ENCODE results near the gene INHBA.
A peak's percentile ranks its signal among the peaks of the same experiment; 100 is the strongest.

INHBA gene

DNA sequence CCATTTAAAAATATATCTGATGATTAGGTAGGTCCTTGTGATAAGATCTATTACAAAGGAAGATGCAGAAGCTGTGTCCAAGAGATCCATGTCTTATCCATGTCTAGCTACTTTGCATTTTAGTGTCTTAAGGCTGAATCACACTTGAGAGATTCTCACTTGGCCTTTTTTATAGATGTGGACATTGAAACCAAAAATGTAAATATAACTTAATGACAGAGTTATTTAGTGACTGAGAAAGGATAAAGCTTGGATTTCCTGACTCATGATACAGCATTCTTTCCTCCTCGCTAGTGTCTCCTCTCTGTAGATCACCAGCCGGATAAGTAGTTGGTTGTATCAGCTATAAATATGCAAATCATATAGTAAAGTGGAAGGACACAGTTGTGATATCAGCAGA is 23.3 kb downstream of the INHBA start:
- no peaks in the 10 kb centered on the region for H3K4me1 ChIP-seq (ENCODE audit: control insufficient read depth, insufficient read depth, low read length)
- no peaks in the 10 kb centered on the region for H3K9me3 ChIP-seq (replicated peaks; ENCODE audit: low read length)
- no peak overlapping the region for H3K9ac ChIP-seq (ENCODE audit: low read depth, low read length)
- no peaks in the 10 kb centered on the region for H3K36me3 ChIP-seq (ENCODE audit: insufficient read depth, low read length)
- H3K4me2 ChIP-seq (ENCODE audit: low read length), result no peak overlapping the region
- H3K27me3 ChIP-seq (ENCODE audit: control insufficient read depth, insufficient read depth, low read length), result no peaks in the 10 kb centered on the region
- H3K4me3 ChIP-seq (ENCODE audit: low read length), result no peak overlapping the region

DNA sequence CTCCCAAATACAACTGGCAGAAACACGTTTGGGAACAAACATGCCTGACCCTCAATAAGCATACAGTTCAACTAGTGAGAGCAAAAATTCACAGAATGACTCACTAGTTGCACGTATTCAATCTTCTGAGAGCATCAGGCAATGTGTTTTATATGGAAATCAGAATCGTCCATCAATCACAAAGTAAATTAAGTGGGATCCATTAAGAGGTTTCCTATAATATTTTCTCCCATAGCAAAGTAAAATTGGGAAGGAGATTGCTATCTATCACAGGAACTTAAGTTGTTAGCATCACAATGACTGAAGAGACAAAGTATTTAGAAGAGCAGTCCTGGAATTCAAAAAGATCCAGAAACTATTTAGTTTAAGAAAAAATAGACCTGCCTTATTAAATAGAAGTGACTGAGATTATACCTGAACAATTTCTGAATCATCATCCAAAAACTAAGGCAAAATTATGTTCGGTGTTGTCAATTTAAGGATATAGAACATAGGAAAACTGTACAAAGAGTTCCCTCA is 28.3 kb downstream of the INHBA start:
- Histone ChIP-seq H3K9me3 (replicated peaks; ENCODE audit: low read length) (no peaks in the 10 kb centered on the region), H3K27me3 (ENCODE audit: control insufficient read depth, insufficient read depth, low read length) (no peaks in the 10 kb centered on the region), H3K9ac (ENCODE audit: low read depth, low read length) (no peak overlapping the region), H3K4me2 (ENCODE audit: low read length) (no peak overlapping the region), H3K4me3 (ENCODE audit: low read length) (no peak overlapping the region), H3K4me1 (ENCODE audit: control insufficient read depth, insufficient read depth, low read length) (no peaks in the 10 kb centered on the region), H3K36me3 (ENCODE audit: insufficient read depth, low read length) (no peaks in the 10 kb centered on the region)

DNA sequence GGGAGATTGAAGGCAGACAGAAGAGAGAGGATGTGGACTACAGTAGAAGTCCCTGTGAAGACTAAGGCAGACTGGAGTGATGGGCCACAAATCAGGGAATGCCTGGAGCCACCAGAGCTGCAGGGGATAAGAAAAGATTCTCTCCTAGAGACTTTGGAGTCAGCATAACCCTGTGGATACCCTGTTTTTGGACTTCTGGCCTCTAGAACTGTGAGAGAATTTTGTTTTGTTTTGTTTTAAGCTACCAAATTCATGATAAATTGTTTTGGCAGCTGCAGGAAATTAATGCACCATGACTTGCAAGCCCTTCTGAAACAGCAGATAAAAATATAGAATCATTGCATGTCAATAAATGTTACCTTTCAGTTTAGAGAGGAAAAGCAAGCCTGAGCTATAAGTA is 41.3 kb downstream of the INHBA start:
- Histone ChIP-seq H3K36me3 (ENCODE audit: insufficient read depth, low read length) (no peaks in the 10 kb centered on the region), H3K4me2 (ENCODE audit: low read length) (no peak overlapping the region), H3K4me3 (ENCODE audit: low read length) (no peak overlapping the region), H3K27me3 (ENCODE audit: control insufficient read depth, insufficient read depth, low read length) (no peaks in the 10 kb centered on the region), H3K9me3 (replicated peaks; ENCODE audit: low read length) (no peaks in the 10 kb centered on the region), H3K4me1 (ENCODE audit: control insufficient read depth, insufficient read depth, low read length) (peaks cover 5% of the 10 kb centered on the region), H3K9ac (ENCODE audit: low read depth, low read length) (no peak overlapping the region)

DNA sequence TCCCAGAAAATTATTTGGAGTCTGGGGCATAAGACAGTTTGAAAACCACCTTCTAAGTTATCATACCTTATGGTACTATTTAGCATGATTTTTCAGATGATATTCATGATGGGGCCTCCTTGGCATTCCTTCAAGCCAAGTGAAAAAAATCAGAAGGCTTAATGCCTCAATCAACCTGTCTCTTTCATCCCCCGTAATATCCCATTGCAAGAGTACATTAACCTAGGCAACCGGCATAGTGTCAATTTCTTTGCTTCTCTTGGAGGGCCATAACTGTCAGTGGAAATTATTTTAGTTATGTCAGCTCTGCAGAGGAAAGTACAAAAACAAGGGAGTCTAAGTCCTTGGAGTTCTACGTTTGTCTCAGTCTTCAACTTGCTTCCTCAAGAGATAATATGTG is 43.4 kb downstream of the INHBA start:
- no peak overlapping the region for H3K4me3 ChIP-seq (ENCODE audit: low read length)
- no peak overlapping the region for H3K4me2 ChIP-seq (ENCODE audit: low read length)
- no peaks in the 10 kb centered on the region for H3K27me3 ChIP-seq (ENCODE audit: control insufficient read depth, insufficient read depth, low read length)
- H3K4me1 ChIP-seq (ENCODE audit: control insufficient read depth, insufficient read depth, low read length), result peaks cover 10% of the 10 kb centered on the region
- no peak overlapping the region for H3K9ac ChIP-seq (ENCODE audit: low read depth, low read length)
- H3K9me3 ChIP-seq (replicated peaks; ENCODE audit: low read length), result no peaks in the 10 kb centered on the region
- H3K36me3 ChIP-seq (ENCODE audit: insufficient read depth, low read length), result no peaks in the 10 kb centered on the region

DNA sequence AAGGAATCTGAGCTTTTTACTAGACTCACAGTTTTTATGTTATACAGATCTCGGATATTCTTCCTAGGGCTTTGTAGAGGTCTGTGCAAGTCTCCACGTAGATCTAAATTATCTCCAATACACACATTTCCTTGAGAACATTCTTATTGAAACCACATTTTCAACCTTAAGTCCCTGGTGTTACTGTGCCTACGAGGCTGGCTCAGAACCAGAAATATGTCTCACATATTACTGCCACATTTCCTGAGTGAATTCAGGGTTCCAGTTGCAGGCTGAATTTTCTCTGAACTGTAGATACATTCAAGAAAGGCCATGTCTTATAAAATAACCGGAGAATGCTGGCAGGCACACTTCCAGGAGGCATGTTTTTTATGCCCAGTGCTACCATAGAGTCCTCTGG is 46.5 kb downstream of the INHBA start:
- no peak overlapping the region for H3K9ac ChIP-seq (ENCODE audit: low read depth, low read length)
- H3K27me3 ChIP-seq (ENCODE audit: control insufficient read depth, insufficient read depth, low read length), result no peaks in the 10 kb centered on the region
- H3K36me3 ChIP-seq (ENCODE audit: insufficient read depth, low read length), result no peaks in the 10 kb centered on the region
- no peaks in the 10 kb centered on the region for H3K9me3 ChIP-seq (replicated peaks; ENCODE audit: low read length)
- H3K4me2 ChIP-seq (ENCODE audit: low read length), result peak overlapping the region; percentile 21
- H3K4me3 ChIP-seq (ENCODE audit: low read length), result no peak overlapping the region
- peaks cover 7% of the 10 kb centered on the region for H3K4me1 ChIP-seq (ENCODE audit: control insufficient read depth, insufficient read depth, low read length)

DNA sequence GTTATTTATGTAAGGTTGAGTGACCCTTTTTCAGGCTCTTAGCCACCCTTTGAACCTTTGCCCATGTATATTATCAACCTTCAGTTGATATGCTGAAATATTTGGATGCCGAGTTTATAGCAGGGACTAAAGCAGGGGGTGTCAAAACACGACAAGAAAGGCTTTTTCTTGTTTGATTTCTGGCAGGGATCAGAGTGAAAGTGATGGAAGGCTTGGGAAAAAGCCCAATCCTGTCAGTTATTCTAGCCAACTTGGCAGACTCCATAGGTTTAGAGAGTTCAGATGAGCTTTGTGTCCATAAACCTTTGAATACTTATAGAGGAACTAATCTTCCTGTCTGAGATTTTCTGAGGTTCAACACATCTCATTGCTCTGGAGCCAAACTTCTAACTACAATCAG is 47.5 kb downstream of the INHBA start:
- Histone ChIP-seq H3K4me2 (ENCODE audit: low read length) (no peak overlapping the region), H3K27me3 (ENCODE audit: control insufficient read depth, insufficient read depth, low read length) (no peaks in the 10 kb centered on the region), H3K4me3 (ENCODE audit: low read length) (no peak overlapping the region), H3K36me3 (ENCODE audit: insufficient read depth, low read length) (no peaks in the 10 kb centered on the region), H3K4me1 (ENCODE audit: control insufficient read depth, insufficient read depth, low read length) (peaks cover 6% of the 10 kb centered on the region), H3K9me3 (replicated peaks; ENCODE audit: low read length) (no peaks in the 10 kb centered on the region), H3K9ac (ENCODE audit: low read depth, low read length) (no peak overlapping the region)

DNA sequence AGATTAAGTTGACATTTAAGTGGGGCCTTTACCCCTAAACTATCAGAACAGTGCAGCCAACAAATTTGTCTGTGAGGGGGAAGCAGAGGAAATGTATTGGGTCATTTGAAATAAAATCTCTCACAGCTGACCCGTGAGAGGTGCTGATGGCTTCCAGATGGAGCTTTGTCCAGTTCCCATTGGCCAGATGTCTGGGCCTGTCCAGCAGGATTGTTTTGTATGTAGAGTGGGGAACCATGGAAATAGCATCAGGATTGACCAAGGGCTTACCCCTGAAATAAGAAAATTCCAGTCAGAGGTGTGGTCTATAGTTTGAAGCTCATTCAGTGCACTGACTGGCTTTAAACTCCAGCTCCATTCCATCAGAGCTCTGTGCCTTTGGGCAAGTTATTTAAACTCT is 50.6 kb downstream of the INHBA start:
- Histone ChIP-seq H3K9ac (ENCODE audit: low read depth, low read length) (no peak overlapping the region), H3K4me2 (ENCODE audit: low read length) (no peak overlapping the region), H3K4me3 (ENCODE audit: low read length) (no peak overlapping the region), H3K9me3 (replicated peaks; ENCODE audit: low read length) (no peaks in the 10 kb centered on the region), H3K27me3 (ENCODE audit: control insufficient read depth, insufficient read depth, low read length) (no peaks in the 10 kb centered on the region), H3K4me1 (ENCODE audit: control insufficient read depth, insufficient read depth, low read length) (peaks cover 6% of the 10 kb centered on the region), H3K36me3 (ENCODE audit: insufficient read depth, low read length) (no peaks in the 10 kb centered on the region)

DNA sequence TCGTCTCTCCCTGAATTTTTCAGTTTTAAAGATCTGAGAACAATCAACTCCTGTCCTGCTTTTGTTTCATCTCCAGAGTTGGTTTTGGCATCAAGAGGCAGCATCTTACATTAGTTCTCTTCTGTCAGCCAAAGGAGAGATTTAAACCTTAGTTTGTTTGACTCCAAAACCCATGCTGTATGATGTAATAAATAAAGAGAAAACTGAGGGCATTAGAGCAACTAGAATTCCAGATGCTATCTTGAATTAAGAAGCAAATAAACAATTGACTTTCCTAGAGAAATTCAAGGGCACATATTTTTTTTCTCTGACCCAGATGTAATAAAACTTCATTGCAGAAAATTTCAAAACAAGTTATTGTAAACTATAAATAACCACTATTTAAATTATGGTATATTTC is 54.4 kb downstream of the INHBA start:
- H3K9me3 ChIP-seq (replicated peaks; ENCODE audit: low read length), result no peaks in the 10 kb centered on the region
- no peak overlapping the region for H3K9ac ChIP-seq (ENCODE audit: low read depth, low read length)
- H3K27me3 ChIP-seq (ENCODE audit: control insufficient read depth, insufficient read depth, low read length), result no peaks in the 10 kb centered on the region
- no peaks in the 10 kb centered on the region for H3K4me1 ChIP-seq (ENCODE audit: control insufficient read depth, insufficient read depth, low read length)
- no peaks in the 10 kb centered on the region for H3K36me3 ChIP-seq (ENCODE audit: insufficient read depth, low read length)
- no peak overlapping the region for H3K4me2 ChIP-seq (ENCODE audit: low read length)
- no peak overlapping the region for H3K4me3 ChIP-seq (ENCODE audit: low read length)

DNA sequence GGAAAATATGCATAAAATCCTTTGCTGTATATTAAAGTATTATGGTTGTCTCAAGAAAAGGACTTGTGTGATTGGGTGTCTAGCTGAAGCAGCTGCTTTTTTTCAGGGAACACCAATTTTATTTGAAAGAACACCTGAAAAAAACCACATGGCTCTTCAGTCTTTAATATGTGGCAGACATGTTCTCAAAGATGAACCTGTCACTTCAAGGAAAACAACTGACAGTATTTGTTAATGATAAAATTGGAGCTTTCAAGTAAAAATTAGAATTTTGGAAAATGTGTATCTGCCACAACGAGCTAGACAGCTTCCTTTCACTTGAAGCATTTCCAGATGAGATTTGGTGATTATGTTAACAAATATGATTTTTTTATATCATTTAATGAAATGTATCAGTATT is 59.3 kb downstream of the INHBA start:
- Histone ChIP-seq H3K36me3 (ENCODE audit: insufficient read depth, low read length) (no peaks in the 10 kb centered on the region), H3K4me3 (ENCODE audit: low read length) (no peak overlapping the region), H3K27me3 (ENCODE audit: control insufficient read depth, insufficient read depth, low read length) (no peaks in the 10 kb centered on the region), H3K4me1 (ENCODE audit: control insufficient read depth, insufficient read depth, low read length) (peaks cover 2% of the 10 kb centered on the region), H3K9ac (ENCODE audit: low read depth, low read length) (no peak overlapping the region), H3K4me2 (ENCODE audit: low read length) (no peak overlapping the region), H3K9me3 (replicated peaks; ENCODE audit: low read length) (no peaks in the 10 kb centered on the region)

DNA sequence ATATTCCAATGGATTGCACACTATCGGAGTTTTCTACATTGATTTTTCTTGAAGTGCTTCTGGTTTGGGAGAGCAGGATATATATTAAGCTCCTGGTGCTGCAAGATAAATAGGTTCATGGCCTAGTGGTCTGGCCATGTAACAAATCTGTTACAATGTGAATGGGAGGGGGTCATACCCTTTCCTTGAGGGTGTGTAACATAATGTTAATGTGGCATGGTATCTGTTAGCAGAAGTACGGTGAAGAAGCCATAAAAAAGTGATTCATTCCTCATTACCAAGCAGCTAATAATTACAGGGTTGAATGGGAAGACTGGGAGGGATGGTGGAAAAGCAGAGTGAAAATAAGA is 61.2 kb downstream of the INHBA start:
- Histone ChIP-seq H3K4me3 (ENCODE audit: low read length) (no peak overlapping the region), H3K36me3 (ENCODE audit: insufficient read depth, low read length) (no peaks in the 10 kb centered on the region), H3K4me1 (ENCODE audit: control insufficient read depth, insufficient read depth, low read length) (peaks cover 2% of the 10 kb centered on the region), H3K4me2 (ENCODE audit: low read length) (no peak overlapping the region), H3K9me3 (replicated peaks; ENCODE audit: low read length) (no peaks in the 10 kb centered on the region), H3K27me3 (ENCODE audit: control insufficient read depth, insufficient read depth, low read length) (no peaks in the 10 kb centered on the region), H3K9ac (ENCODE audit: low read depth, low read length) (no peak overlapping the region)

DNA sequence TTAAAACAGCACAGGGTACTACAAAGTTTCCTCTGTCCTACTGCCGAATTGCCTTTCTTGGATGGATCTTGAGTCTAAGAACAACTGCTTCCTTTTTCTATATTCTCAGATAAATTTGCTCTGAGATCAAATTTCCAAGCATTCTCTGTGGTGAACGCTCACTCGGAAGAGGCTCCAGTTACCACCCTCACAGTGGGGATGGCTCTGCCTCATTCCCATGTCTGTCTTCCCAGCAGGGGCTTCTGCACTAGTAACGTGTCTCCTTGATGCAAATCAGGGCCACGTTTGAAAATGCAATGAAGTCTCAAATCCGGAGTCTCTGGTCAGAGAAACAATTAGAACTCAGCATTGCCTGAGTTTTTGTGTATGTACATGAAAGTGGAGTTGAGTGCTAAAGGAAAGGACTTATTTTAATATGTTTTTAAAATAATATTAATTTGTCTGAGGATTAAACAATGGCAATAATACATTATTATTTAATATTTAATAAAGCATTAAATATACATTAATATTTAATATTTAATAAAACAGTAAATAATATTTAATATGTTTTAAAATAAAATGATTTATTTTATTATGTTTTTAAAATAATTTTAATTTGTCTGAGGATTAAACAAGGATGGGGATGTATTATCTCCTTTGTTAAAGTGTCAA is 61.8 kb downstream of the INHBA start:
- no peaks in the 10 kb centered on the region for H3K27me3 ChIP-seq (ENCODE audit: control insufficient read depth, insufficient read depth, low read length)
- no peaks in the 10 kb centered on the region for H3K36me3 ChIP-seq (ENCODE audit: insufficient read depth, low read length)
- no peak overlapping the region for H3K4me3 ChIP-seq (ENCODE audit: low read length)
- H3K9ac ChIP-seq (ENCODE audit: low read depth, low read length), result no peak overlapping the region
- peaks cover 2% of the 10 kb centered on the region for H3K4me1 ChIP-seq (ENCODE audit: control insufficient read depth, insufficient read depth, low read length)
- no peak overlapping the region for H3K4me2 ChIP-seq (ENCODE audit: low read length)
- H3K9me3 ChIP-seq (replicated peaks; ENCODE audit: low read length), result no peaks in the 10 kb centered on the region

DNA sequence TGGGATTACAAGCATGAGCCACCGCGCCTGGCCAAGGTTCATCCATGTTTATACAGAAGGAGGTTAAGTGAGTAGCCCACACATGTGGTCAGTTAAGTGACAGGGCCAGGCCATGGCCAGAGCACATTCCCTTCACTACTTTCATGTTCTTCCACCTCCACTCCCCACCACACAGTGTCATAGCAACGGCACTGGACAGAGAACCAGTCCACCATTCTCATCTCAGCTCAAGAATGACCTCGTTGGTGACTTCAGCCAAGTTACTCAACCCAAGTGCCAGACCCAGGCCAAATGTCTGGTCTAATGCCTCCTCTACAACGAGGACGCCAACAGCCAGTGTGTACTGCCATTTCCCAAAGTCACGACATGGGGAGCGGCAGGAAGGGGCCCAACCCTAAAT is 62.4 kb downstream of the INHBA start:
- no peak overlapping the region for H3K9ac ChIP-seq (ENCODE audit: low read depth, low read length)
- no peaks in the 10 kb centered on the region for H3K27me3 ChIP-seq (ENCODE audit: control insufficient read depth, insufficient read depth, low read length)
- no peak overlapping the region for H3K4me2 ChIP-seq (ENCODE audit: low read length)
- peaks cover 2% of the 10 kb centered on the region for H3K4me1 ChIP-seq (ENCODE audit: control insufficient read depth, insufficient read depth, low read length)
- no peaks in the 10 kb centered on the region for H3K9me3 ChIP-seq (replicated peaks; ENCODE audit: low read length)
- H3K4me3 ChIP-seq (ENCODE audit: low read length), result no peak overlapping the region
- H3K36me3 ChIP-seq (ENCODE audit: insufficient read depth, low read length), result no peaks in the 10 kb centered on the region

Measured in skeletal muscle satellite cell (primary cell).